PC-3 (cell line): ENCODE data around the gene TENM4.

Experiments
- EZH2phosphoT487 ChIP-seq: fragments of 300-600 bp; sonication (generic); IDR thresholded peaks from 2 replicates; pipeline ENCODE4 v1.6.1; 2018; ENCODE audit warnings: mild to moderate bottlenecking, antibody characterized with exemption, low read length, borderline replicate concordance
- TF ChIP-seq, protein P1 (sequence below): fragments of 300-600 bp; sonication (generic); conservative IDR thresholded peaks from 2 replicates; pipeline ENCODE4 v1.5.1; 2017; ENCODE audit warnings: antibody characterized with exemption, low read depth, mild to moderate bottlenecking, low read length

DNA sequence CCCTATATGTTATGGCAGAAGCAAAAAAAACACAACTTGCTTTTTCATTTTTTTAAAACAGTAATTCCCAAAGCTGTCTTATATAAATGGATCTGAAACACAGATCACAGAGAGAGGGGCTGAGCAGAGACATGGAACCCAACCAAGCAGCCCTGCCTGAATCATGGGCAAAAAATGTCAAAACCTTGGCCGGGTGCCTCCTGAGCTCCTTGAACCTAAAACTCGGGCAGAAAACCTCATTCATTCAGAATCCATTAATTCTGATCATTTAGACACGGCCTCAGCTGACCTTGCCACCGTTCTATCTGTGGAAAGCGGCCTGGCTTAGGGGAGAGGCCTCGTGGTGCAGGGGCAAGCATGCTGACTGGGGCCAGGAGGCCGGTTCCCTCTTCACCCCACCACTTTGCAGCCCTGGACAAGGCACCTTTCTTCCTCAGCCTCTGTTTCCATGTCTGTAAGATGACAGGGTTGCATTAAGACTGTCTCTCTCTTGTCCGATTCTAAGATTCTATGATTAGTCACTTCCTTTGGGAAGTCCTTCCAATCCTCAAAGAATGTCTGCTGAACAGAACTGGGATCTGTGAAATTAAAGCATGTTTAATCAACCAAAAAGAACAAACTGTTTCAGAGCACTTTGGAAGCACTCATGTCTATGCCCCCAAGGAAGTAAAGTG is 26.0 kb downstream of the TENM4 start:
- TF ChIP-seq, protein P1, sequence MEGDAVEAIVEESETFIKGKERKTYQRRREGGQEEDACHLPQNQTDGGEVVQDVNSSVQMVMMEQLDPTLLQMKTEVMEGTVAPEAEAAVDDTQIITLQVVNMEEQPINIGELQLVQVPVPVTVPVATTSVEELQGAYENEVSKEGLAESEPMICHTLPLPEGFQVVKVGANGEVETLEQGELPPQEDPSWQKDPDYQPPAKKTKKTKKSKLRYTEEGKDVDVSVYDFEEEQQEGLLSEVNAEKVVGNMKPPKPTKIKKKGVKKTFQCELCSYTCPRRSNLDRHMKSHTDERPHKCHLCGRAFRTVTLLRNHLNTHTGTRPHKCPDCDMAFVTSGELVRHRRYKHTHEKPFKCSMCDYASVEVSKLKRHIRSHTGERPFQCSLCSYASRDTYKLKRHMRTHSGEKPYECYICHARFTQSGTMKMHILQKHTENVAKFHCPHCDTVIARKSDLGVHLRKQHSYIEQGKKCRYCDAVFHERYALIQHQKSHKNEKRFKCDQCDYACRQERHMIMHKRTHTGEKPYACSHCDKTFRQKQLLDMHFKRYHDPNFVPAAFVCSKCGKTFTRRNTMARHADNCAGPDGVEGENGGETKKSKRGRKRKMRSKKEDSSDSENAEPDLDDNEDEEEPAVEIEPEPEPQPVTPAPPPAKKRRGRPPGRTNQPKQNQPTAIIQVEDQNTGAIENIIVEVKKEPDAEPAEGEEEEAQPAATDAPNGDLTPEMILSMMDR, result no peak
- TF ChIP-seq EZH2phosphoT487, result no peak
